ENCODE measurements around the gene NAV1. TPM values are rescaled to one million over a fixed set of nuclear protein-coding genes. Genes with fewer than 3 reads are reported as not detected.

NAV1 gene
- total RNA-seq, 1 donor from 2014 or later, result 288 TPM

GRCh38 chr1:201493757-201494617, 44.9 kb upstream of the NAV1 start:
- no peaks in the 10 kb centered on the region for H3K27me3 Mint-ChIP-seq (ENCODE audit: unreplicated experiment)
- H3K4me3 Mint-ChIP-seq (ENCODE audit: unreplicated experiment), result no peak overlapping the region
- H3K4me1 Mint-ChIP-seq (ENCODE audit: unreplicated experiment), result peaks cover 60% of the 10 kb centered on the region
- DNase-seq (ENCODE audit: extremely low spot score, unreplicated experiment), result no peak
- H3K27ac Mint-ChIP-seq (ENCODE audit: unreplicated experiment), result peak overlapping the region; percentile 60
- no peaks in the 10 kb centered on the region for H3K9me3 Mint-ChIP-seq (ENCODE audit: unreplicated experiment)
- TF ChIP-seq CTCF (IDR thresholded peaks at IDR 0.05), result no peak
- no peaks in the 10 kb centered on the region for H3K36me3 Mint-ChIP-seq (ENCODE audit: unreplicated experiment)

GRCh38 chr1:201495551-201496295, 43.2 kb upstream of the NAV1 start:
- Mint-ChIP-seq H3K27ac (ENCODE audit: unreplicated experiment) (peak overlapping the region; percentile 87), H3K4me1 (ENCODE audit: unreplicated experiment) (peaks cover 57% of the 10 kb centered on the region)
- no peak for DNase-seq (ENCODE audit: extremely low spot score, unreplicated experiment)

GRCh38 chr1:201496296-201496690, 42.6 kb upstream of the NAV1 start:
- Mint-ChIP-seq H3K4me3 (ENCODE audit: unreplicated experiment) (no peak overlapping the region), H3K9me3 (ENCODE audit: unreplicated experiment) (no peaks in the 10 kb centered on the region), H3K4me1 (ENCODE audit: unreplicated experiment) (peaks cover 56% of the 10 kb centered on the region), H3K36me3 (ENCODE audit: unreplicated experiment) (no peaks in the 10 kb centered on the region), H3K27ac (ENCODE audit: unreplicated experiment) (peak overlapping the region; percentile 87), H3K27me3 (ENCODE audit: unreplicated experiment) (no peaks in the 10 kb centered on the region)
- no peak for DNase-seq (ENCODE audit: extremely low spot score, unreplicated experiment)
- TF ChIP-seq CTCF (IDR thresholded peaks at IDR 0.05), result no peak

More at GRCh38 chr1:201495551-201496295, 43.2 kb upstream of the NAV1 start:
- Mint-ChIP-seq H3K9me3 (ENCODE audit: unreplicated experiment) (no peaks in the 10 kb centered on the region), H3K36me3 (ENCODE audit: unreplicated experiment) (no peaks in the 10 kb centered on the region), H3K27me3 (ENCODE audit: unreplicated experiment) (no peaks in the 10 kb centered on the region), H3K4me3 (ENCODE audit: unreplicated experiment) (no peak overlapping the region)
- TF ChIP-seq CTCF (IDR thresholded peaks at IDR 0.05), result no peak

GRCh38 chr1:201497935-201498509, 40.9 kb upstream of the NAV1 start:
- Mint-ChIP-seq H3K4me1 (ENCODE audit: unreplicated experiment) (peaks cover 56% of the 10 kb centered on the region), H3K9me3 (ENCODE audit: unreplicated experiment) (no peaks in the 10 kb centered on the region), H3K36me3 (ENCODE audit: unreplicated experiment) (no peaks in the 10 kb centered on the region), H3K27ac (ENCODE audit: unreplicated experiment) (no peak overlapping the region), H3K27me3 (ENCODE audit: unreplicated experiment) (no peaks in the 10 kb centered on the region), H3K4me3 (ENCODE audit: unreplicated experiment) (no peak overlapping the region)
- TF ChIP-seq CTCF (IDR thresholded peaks at IDR 0.05), result no peak
- DNase-seq (ENCODE audit: extremely low spot score, unreplicated experiment), result no peak

- no peak for DNase-seq (ENCODE audit: extremely low spot score, unreplicated experiment)
- Mint-ChIP-seq H3K4me3 (ENCODE audit: unreplicated experiment) (no peak overlapping the region), H3K4me1 (ENCODE audit: unreplicated experiment) (peaks cover 57% of the 10 kb centered on the region), H3K27me3 (ENCODE audit: unreplicated experiment) (no peaks in the 10 kb centered on the region), H3K36me3 (ENCODE audit: unreplicated experiment) (no peaks in the 10 kb centered on the region), H3K9me3 (ENCODE audit: unreplicated experiment) (no peaks in the 10 kb centered on the region), H3K27ac (ENCODE audit: unreplicated experiment) (no peak overlapping the region)
- TF ChIP-seq CTCF (IDR thresholded peaks at IDR 0.05), result no peak
Measured at GRCh38 chr1:201498621-201499020, 40.3 kb upstream of the NAV1 start.

All from osteocyte (in vitro differentiated cells).